Hepatic stellate cell (primary cell): ENCODE measurements around the gene HLA-C.
"Not testable (repeated sequence)": the region's sequence is repeated elsewhere in the genome, so short reads cannot be mapped to it uniquely, and the experiment has no call there.

Source experiments
- DNase-seq: peaks from one replicate; pipeline ENCODE4 v3.0.0; 2011; ENCODE audit warnings: low spot score

The HLA-C gene

DNA sequence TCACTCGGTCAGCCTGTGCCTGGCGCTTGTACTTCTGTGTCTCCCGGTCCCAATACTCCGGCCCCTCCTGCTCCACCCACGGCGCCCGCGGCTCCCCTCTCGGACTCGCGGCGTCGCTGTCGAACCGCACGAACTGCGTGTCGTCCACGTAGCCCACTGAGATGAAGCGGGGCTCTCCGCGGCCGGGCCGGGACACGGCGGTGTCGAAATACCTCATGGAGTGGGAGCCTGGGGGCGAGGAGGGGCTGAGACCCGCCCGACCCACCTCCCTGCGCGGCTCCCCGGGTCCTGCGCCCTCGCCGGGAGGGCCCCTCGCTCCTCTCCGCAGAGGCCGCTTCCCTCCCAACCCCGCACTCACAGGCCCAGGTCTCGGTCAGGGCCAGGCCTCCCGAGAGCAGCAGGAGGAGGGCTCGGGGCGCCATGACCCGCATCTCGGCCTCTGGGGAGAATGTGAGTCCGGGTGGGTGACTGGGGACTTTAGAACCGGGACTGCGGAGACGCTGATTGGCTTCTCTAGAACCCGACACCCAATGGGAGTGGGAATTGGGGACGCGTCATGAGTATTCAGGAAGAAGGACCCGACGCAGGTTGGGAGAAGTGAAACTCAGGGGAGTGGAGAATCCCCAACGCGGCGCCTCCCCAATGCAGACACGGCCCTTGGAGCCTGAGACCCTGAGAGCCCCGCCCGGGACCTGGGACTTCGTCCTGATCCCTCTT lies at the start of gene HLA-C:
TSS of gene HLA-C (minus strand) at position 452 of the 717 bp plus-strand sequence. CDS start at position 431, 21 bp downstream.
- peak; percentile 98 for DNase-seq

- DNase-seq = no peak
These were observed 49.3 kb upstream of the HLA-C start for GRCh38 chr6:31321005-31321707.

- DNase-seq = no peak
These were observed 45.1 kb upstream of the HLA-C start for GRCh38 chr6:31317036-31317435.

DNA sequence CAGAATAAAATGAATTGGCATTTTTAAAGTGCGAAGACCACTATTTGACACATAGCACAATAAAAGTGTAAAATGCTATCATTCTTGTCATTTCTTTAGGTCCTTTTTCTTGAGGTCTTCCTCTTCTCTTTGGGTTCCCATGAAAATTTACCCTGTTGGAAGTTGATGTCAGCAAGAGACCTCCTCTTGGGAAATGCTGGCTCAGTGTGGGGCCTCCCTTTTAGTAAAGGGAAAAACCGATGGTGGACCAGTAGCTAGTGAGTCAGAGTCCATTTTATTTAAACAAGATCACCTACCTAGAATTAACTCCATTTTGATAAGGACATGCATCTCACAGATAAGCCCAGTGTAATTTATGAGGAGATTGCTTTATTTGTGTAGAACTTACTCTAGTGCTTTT lies 37.7 kb upstream of the HLA-C start:
- no peak for DNase-seq

DNA sequence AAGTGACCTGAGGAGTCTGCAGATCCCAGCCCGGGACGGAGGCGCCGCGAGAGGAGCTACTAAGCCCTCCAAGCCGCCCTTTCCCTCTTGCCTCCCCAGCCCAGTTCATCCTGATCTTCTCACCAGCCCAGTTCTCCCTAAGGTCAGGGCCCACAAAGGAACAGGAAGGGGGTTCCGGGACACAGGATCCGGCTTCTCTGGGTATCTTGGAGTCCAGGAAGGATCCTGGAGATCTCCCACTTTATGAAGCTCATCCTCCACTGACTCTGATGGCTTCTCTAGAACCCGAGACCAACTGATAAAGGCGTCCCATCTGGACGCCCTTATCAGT lies 36.9 kb upstream of the HLA-C start:
- no peak for DNase-seq

DNA sequence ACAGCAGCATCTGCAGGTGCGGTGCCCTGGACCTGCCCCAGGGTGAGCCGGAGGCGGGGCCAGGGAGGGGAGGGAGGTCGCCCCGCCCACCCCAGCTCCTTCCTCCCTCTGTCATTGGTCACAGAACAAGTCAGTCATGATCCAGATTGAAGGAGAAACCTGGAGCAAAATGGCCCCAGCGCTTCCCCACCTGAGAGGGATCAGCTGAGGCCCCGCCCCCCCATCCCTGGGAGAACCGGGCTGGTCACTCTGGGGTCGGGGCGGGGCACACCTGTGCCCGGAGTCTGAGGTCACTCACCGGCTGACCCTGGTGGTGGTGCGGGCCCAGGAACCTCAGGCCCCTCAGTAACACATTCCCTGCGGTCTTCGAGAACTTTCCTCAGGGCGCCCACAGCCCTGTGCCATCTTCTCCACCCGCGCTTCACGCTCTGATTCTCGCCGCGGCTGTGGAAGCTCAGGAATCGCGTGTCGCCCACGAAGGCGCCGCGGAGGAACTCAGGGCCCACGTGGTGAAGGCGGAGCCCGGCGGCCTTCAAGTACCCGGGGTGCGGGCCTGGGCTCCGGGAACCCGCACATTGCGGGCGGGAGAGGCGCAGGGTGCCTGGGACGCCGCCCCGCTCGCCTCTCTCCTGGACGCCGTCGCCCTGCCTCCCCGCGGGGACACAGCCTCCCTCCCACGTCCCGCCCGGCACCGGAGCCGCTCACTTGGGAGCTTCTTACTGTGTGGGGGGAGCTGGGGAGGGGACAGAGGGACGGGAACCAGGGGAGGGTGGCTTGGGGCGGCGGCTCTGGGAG lies 36.4 kb upstream of the HLA-C start:
- DNase-seq = no peak

GRCh38 chr6:31307669-31308049 lies 35.8 kb upstream of the HLA-C start:
- no peak for DNase-seq

DNA sequence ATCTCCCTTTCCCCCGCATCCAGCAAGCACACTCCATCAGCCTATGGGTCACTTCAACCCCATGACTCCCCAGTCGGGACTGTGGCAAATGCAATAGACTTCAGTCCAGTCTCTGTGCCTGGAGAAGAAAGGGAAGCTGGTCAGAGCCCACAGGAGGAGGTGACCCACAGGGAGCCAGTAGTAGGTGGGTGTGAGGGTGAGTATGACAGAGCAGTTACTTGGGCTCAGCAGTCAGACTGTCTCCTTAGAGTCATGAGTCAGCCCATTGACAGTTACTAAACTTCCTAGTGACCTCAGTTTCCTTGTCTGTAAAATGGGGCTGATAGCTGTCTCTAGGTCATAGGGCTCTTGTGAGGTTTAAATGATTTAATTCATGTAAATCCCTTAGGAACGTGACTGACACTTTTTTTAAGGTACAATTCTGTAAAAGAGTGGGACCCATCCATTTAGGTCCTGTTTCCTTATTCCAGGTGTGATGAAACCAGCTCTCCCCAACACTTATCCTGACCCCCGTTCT lies 33.9 kb upstream of the HLA-C start:
- no peak for DNase-seq

DNA sequence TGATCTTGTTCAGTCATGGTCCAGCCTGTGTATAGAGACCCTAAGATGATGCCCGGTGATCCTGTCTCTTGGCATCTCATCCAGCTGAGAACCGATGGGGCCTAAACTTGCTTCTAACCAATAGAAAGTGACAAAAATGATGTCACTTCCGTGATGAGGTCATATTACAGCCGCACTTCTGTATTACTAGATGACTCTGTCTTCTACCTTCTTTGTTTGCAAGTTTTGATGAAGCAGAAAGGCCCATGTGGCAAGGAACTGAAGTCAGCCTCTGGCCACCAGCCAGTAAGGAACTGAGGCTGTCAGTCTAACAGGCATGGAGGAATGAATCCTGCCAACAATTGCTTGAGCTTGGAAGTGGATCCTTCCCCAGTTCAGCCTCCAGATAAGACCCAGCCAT lies 32.8 kb upstream of the HLA-C start:
- no peak for DNase-seq

- DNase-seq = no peak
These were observed 28.9 kb upstream of the HLA-C start for GRCh38 chr6:31300797-31301196.

DNA sequence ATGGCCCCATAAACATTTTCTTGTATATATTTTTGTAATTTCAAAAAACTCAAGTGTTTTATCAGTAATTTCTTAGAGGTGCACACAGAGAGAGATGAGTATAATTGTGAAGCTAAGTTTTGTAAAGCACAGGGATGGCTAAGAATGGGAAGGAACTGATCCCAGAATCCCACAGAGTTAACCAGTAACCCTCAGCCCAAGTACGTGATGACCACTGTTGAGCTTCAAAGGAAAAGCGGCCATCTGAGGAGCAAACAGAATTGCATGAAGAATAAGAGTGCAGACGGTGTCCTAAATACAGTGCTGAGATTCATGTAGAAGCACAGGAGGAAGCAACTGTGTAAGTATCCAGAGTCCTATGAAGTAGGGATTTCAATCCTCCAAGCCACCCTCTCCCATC lies 28.1 kb upstream of the HLA-C start:
- no peak for DNase-seq

- no peak for DNase-seq
These were observed 27.6 kb upstream of the HLA-C start for GRCh38 chr6:31299511-31299910.

DNA sequence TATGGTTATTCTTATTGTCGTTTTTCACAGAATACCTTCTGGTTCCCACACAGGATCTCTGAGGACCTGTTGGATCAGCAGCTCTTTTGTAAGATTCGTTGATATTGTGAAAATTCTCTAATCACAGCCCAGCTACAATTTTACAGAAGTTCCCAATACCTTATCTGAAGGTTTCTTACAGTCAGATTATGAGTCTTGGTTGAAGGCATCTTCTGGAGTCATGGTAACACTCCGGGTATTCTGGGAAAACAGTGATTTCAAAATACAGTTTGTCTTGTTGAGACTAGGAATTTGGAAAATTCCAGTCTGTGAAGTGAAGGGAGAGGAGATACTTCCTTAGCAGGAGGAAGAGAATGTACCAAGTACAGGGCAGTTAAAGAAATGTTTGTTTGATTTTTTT lies 22.2 kb upstream of the HLA-C start:
- no peak for DNase-seq

GRCh38 chr6:31293343-31293742 lies 21.5 kb upstream of the HLA-C start:
- DNase-seq = peak; percentile 25

DNA sequence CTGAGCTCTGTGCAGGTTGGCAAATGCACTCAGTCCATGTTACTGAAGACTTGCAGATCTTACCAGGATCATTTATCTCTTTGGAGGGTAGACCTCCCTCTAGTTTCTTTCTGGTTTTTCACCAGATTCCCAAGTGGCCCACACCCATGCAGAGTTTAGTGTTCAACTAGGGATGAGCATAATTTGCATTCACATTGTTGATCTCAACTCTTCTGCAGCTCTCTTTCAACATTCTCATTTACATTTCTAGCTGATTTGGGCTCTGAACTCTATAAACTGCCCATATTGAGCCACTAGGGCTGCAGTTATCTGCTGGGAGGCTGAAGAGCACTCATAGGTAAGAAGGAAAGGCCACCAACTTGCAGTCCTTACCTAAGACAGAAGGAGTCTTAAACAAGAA lies 17.9 kb upstream of the HLA-C start:
- no peak for DNase-seq

GRCh38 chr6:31287619-31288018 lies 15.7 kb upstream of the HLA-C start:
- DNase-seq = no peak

- no peak for DNase-seq
These were observed 14.1 kb upstream of the HLA-C start for GRCh38 chr6:31285982-31286381.

- no peak for DNase-seq
These were observed 13.6 kb upstream of the HLA-C start for GRCh38 chr6:31285486-31285885.

GRCh38 chr6:31279647-31280046 lies 7.8 kb upstream of the HLA-C start:
- not testable (repeated sequence) for DNase-seq

DNA sequence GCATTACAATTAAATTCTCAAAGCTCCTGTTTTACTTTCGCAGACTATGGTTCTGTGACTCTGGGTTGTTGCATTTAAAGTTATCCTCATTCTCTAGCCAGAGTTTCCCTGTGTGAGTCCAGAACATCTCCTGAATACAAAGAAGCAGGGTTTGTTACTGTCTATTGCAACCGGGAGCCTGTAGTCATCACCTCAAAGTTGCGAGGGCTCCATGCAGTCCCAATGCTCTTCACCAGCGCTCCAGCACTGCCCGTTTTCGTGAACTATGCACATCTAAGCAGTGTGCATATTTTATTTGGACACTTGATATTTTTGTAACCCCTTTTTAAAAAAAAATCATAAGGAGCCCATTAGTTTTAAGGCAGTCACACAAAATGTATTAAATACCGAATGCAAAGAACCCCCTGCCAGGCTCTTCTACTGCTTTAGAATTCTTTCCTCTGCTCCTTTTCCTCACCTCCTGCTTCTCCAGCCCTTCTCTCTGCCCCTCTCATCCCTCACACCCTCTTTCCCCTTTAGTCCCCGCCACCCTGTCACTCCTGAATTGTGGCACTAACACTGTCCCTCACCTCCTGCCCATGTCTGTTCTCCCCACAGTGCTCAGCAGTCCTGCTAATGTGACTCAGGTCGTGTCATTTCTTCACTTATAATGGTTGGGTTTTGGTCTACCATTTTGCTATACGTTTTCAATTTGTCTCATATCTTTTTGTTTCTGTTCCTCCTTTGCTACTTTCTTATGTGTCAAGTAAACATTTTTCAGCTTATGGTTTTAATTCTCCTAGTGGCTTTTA lies 1.1 kb upstream of the HLA-C start:
- no peak for DNase-seq

GRCh38 chr6:31272436-31272835 lies 544 bp upstream of the HLA-C start:
- DNase-seq = peak; percentile 22
